Measurements from ENCODE around the gene ATXN10.

DNA sequence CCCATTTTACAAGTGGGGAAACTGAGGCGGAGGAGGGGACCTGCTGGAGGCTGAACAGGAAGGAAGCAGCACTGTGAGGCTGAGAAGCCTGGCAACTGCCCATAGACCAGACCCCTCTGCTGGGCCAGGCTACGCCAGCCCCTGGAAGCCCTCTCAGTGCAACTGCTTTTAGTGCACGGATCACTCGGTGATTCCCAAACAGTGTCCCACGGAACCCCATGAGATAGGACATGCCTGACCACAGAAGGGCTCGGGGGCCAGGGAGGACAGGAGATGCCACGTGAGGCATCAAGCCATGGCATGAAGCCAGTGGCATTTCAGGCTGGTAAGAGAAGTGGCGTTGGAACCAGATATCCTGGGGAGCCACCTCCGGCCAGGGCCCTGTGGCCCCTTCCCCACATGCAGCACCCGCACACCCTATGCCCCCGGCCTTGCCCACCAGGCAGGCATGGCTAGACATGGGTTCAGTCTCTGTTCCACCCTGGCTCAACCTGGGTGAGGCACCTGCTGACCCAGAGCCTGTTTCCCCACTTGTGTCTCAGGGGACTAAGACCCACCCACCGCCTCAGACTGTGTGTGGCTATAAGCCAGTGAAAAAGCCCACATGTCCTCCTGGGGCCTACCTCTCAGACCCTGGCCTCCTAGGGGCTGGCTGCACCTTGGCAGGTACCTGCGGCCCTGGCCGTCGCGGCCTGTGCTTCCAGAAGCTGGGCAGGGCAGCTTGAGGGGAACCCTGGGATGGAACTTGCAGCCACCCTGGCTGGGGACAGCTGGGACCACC lies 221.2 kb downstream of the ATXN10 start:
- TF ChIP-seq, protein P1, sequence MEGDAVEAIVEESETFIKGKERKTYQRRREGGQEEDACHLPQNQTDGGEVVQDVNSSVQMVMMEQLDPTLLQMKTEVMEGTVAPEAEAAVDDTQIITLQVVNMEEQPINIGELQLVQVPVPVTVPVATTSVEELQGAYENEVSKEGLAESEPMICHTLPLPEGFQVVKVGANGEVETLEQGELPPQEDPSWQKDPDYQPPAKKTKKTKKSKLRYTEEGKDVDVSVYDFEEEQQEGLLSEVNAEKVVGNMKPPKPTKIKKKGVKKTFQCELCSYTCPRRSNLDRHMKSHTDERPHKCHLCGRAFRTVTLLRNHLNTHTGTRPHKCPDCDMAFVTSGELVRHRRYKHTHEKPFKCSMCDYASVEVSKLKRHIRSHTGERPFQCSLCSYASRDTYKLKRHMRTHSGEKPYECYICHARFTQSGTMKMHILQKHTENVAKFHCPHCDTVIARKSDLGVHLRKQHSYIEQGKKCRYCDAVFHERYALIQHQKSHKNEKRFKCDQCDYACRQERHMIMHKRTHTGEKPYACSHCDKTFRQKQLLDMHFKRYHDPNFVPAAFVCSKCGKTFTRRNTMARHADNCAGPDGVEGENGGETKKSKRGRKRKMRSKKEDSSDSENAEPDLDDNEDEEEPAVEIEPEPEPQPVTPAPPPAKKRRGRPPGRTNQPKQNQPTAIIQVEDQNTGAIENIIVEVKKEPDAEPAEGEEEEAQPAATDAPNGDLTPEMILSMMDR (conservative IDR thresholded peaks at IDR 0.05; ENCODE audit: low read length) = no peak
- no peak for TF ChIP-seq EZH2phosphoT487 (IDR thresholded peaks at IDR 0.05; ENCODE audit: borderline replicate concordance)
